ENCODE data around the gene RXRA. TPM values are rescaled to one million over a fixed set of nuclear protein-coding genes. Genes with fewer than 3 reads are reported as not detected.

RXRA gene
- polyA plus RNA-seq, 1 of the 3 experiments (the other 2 are of a cell fraction): 7.6 TPM

GRCh38 chr9:134426436-134426835 lies 100.2 kb downstream of the RXRA start:
- ChIA-PET POLR2A (no interaction called here), CTCF (interaction anchor here (1.0 to 1.6 kb wide), 2 partner anchors 12 to 17 kb away, joined by 3 to 4 read pairs; no protein-coding TSS in a partner anchor)
- H4K20me1 ChIP-seq (ENCODE audit: insufficient read depth): no peaks in the 10 kb centered on the region

GRCh38 chr9:134427153-134427782 lies 101.0 kb downstream of the RXRA start:
- CTCF ChIA-PET: interaction anchor here (0.7 to 1.6 kb wide), 3 partner anchors 13 to 313 kb away, joined by 3 to 4 read pairs (median 3); no protein-coding TSS in a partner anchor
- Histone ChIP-seq H3K79me2 (ENCODE audit: insufficient read depth) (no peaks in the 10 kb centered on the region), H3K4me1 (ENCODE audit: control insufficient read depth in 1 of 2, insufficient read depth in 2 of 2, low read depth in 1 of 2, low read length in 1 of 2) (no peaks in the 10 kb centered on the region; a peak in 1 of 4 replicates), H2AFZ (ENCODE audit: low read depth) (no peak overlapping the region), H3K9ac (no peak overlapping the region), H3F3A (replicated peaks; ENCODE audit: insufficient read depth) (no peaks in the 10 kb centered on the region), H3K27ac (ENCODE audit: low read depth in 2 of 2, low read length in 1 of 2) (no peak overlapping the region), H3K4me2 (no peak overlapping the region), H3K9me2 (no peaks in the 10 kb centered on the region), H4K20me1 (ENCODE audit: insufficient read depth) (no peaks in the 10 kb centered on the region), H3K27me3 (ENCODE audit: insufficient read depth) (no peaks in the 10 kb centered on the region), H3K4me3 (ENCODE audit: low read depth in 2 of 2, low read length in 1 of 2) (no peak overlapping the region), H3K9me3 (no peaks in the 10 kb centered on the region), H3K36me3 (replicated peaks in 1 of 2; ENCODE audit: control insufficient read depth in 1 of 2, insufficient read depth in 2 of 2, low read length in 1 of 2) (peaks cover 0 to 2% of the 10 kb centered on the region in 2 experiments)
- no peak for DNase-seq
- 87% methylated on average over 9 of the region's 24 CpGs for WGBS (ENCODE audit: low lambda C conversion rate)
- TF ChIP-seq USF1 (IDR thresholded peaks at IDR 0.05; ENCODE audit: borderline replicate concordance, low read depth) (no peak), MEF2A (IDR thresholded peaks at IDR 0.05; ENCODE audit: borderline replicate concordance, low read depth) (no peak), PBX3 (IDR thresholded peaks at IDR 0.05) (no peak), CHD2 (IDR thresholded peaks at IDR 0.05; ENCODE audit: low read length, partially characterized antibody) (no peak)
- POLR2A ChIA-PET: no interaction called here

More at GRCh38 chr9:134426436-134426835, 100.2 kb downstream of the RXRA start:
- H3K9me2 ChIP-seq: no peaks in the 10 kb centered on the region
- no peak overlapping the region for H3K27ac ChIP-seq (ENCODE audit: low read depth in 2 of 2, low read length in 1 of 2)
- TF ChIP-seq RXRA (IDR thresholded peaks at IDR 0.05; ENCODE audit: borderline replicate concordance, low read depth): no peak
- TF ChIP-seq GABPA (IDR thresholded peaks at IDR 0.05; ENCODE audit: low read depth): no peak
- H3K36me3 ChIP-seq (replicated peaks in 1 of 2; ENCODE audit: control insufficient read depth in 1 of 2, insufficient read depth in 2 of 2, low read length in 1 of 2): peaks cover 0 to 4% of the 10 kb centered on the region in 2 experiments
- 97% methylated on average over 7 of the region's 15 CpGs for WGBS (ENCODE audit: low lambda C conversion rate)
- no peaks in the 10 kb centered on the region for H3K27me3 ChIP-seq (ENCODE audit: insufficient read depth)
- H3K79me2 ChIP-seq (ENCODE audit: insufficient read depth): no peaks in the 10 kb centered on the region
- H3K4me1 ChIP-seq (ENCODE audit: control insufficient read depth in 1 of 2, insufficient read depth in 2 of 2, low read depth in 1 of 2, low read length in 1 of 2): no peaks in the 10 kb centered on the region; a peak in 1 of 4 replicates
- no peaks in the 10 kb centered on the region for H3F3A ChIP-seq (replicated peaks; ENCODE audit: insufficient read depth)
- no peak overlapping the region for H3K9ac ChIP-seq
- H3K4me3 ChIP-seq (ENCODE audit: low read depth in 2 of 2, low read length in 1 of 2): no peak overlapping the region
- H3K4me2 ChIP-seq: no peak overlapping the region
- no peak for DNase-seq
- no peak overlapping the region for H2AFZ ChIP-seq (ENCODE audit: low read depth)
- H3K9me3 ChIP-seq: no peaks in the 10 kb centered on the region

- H2AFZ ChIP-seq (ENCODE audit: low read depth): no peak overlapping the region
- TF ChIP-seq NRF1 (IDR thresholded peaks at IDR 0.05; ENCODE audit: low read depth, low read length) (no peak), ELF1 (IDR thresholded peaks at IDR 0.05) (no peak), IRF3 (IDR thresholded peaks at IDR 0.05; ENCODE audit: low read depth, low read length) (no peak), FOSL2 (IDR thresholded peaks at IDR 0.05; ENCODE audit: borderline replicate concordance, low read depth) (no peak), YY1 (IDR thresholded peaks at IDR 0.05; ENCODE audit: low read depth) (no peak), RXRA (IDR thresholded peaks at IDR 0.05; ENCODE audit: borderline replicate concordance, low read depth) (no peak)
- H3K27ac ChIP-seq (ENCODE audit: low read depth in 2 of 2, low read length in 1 of 2): no peak overlapping the region
- no peak for DNase-seq
- H3F3A ChIP-seq (replicated peaks; ENCODE audit: insufficient read depth): no peaks in the 10 kb centered on the region
- H3K4me1 ChIP-seq (ENCODE audit: control insufficient read depth in 1 of 2, insufficient read depth in 2 of 2, low read depth in 1 of 2, low read length in 1 of 2): peaks cover 9 to 10% of the 10 kb centered on the region in 2 experiments; a peak in 2 of 4 replicates
- no peak overlapping the region for H3K4me3 ChIP-seq (ENCODE audit: low read depth in 2 of 2, low read length in 1 of 2)
- H4K20me1 ChIP-seq (ENCODE audit: insufficient read depth): peaks cover 7% of the 10 kb centered on the region; the same call in 1 of the 2 replicates
- no peak overlapping the region for H3K9ac ChIP-seq
- H3K79me2 ChIP-seq (ENCODE audit: insufficient read depth): no peaks in the 10 kb centered on the region
- peaks cover 0 to 2% of the 10 kb centered on the region in 2 experiments for H3K36me3 ChIP-seq (replicated peaks in 1 of 2; ENCODE audit: control insufficient read depth in 1 of 2, insufficient read depth in 2 of 2, low read length in 1 of 2)
- 95% methylated on average over 4 of the region's 14 CpGs for WGBS (ENCODE audit: low lambda C conversion rate)
- H3K4me2 ChIP-seq: no peak overlapping the region
- ChIA-PET CTCF (interaction anchor here (0.8 kb wide), 1 partner anchor 21 kb away, joined by 3 read pairs; no protein-coding TSS in a partner anchor), POLR2A (no interaction called here)
- H3K9me2 ChIP-seq: no peaks in the 10 kb centered on the region
- H3K27me3 ChIP-seq (ENCODE audit: insufficient read depth): no peaks in the 10 kb centered on the region
- no peaks in the 10 kb centered on the region for H3K9me3 ChIP-seq
Observed at GRCh38 chr9:134428559-134428958, 102.3 kb downstream of the RXRA start.
